HT-29 (cell line): Measurements from ENCODE around the gene PKDCC. TPM values are rescaled to one million over a fixed set of nuclear protein-coding genes. Genes with fewer than 3 reads are reported as not detected.

Experiments
- DNase-seq: peaks from one replicate; pipeline ENCODE4 v3.0.0-alpha.2; 2015; ENCODE audit warnings: low spot score
- total RNA-seq: library from RNA; depleted of rRNA; stranded (reverse); fragments of >200 nt; shearing (Covaris generic); gene quantifications from 2 replicates; pipeline ENCODE4 v1.2.3, GENCODE V29; 2014; rRNA removed

PKDCC gene, protein sequence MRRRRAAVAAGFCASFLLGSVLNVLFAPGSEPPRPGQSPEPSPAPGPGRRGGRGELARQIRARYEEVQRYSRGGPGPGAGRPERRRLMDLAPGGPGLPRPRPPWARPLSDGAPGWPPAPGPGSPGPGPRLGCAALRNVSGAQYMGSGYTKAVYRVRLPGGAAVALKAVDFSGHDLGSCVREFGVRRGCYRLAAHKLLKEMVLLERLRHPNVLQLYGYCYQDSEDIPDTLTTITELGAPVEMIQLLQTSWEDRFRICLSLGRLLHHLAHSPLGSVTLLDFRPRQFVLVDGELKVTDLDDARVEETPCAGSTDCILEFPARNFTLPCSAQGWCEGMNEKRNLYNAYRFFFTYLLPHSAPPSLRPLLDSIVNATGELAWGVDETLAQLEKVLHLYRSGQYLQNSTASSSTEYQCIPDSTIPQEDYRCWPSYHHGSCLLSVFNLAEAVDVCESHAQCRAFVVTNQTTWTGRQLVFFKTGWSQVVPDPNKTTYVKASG
- total RNA-seq: 76.0 and 83.9 TPM in 2 replicates

GRCh38 chr2:42047488-42048298, at the start of gene PKDCC:
PKDCC (plus strand) TSS chr2:42048021; CDS start chr2:42048200, 179 bp downstream.
- DNase-seq: peak; percentile 52

DNA sequence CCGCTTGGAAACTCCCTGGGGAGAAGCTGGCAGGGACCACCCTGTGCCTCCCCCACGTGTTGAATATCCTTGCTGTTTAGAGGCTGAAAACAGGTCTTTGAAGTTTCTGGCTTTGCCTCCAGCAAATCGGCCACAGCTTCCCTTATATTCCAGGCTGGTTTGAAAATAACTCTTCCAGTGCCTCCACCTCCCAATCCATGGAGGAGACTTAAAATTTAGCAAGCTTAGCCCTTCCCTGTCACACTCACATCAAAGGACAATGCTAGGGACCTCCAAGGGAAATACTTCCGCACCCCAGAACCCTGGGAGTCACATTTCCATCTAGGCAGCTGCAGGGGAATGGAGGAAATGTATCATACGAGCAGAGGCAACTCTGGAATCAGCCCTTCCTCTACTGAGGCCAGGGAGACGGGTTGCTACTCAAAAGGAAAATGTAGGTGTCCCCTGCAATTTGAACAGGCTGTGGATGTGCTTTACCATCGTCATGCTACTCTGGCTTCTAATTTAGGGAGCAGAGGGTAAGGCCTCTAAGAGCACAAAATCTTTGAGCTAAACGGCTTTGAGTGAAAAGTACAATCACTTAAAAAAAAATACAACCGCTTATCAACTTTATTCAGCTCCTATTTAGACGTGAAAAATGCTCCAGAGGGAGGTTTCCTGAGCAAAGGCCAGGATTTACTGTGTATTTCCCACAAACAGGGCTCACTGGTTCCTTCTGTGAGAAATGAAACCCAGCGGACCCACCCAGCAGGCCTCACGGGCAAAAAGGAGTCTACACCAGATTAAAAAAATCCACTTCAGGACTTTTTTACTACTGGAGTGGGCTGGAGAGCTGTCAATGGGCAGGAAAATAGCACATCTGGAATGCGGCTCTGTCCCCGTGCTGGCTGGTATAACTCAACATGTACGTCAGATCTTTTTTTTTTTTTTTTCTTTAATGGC, 49.4 kb upstream of the PKDCC start:
- DNase-seq: no peak

DNA sequence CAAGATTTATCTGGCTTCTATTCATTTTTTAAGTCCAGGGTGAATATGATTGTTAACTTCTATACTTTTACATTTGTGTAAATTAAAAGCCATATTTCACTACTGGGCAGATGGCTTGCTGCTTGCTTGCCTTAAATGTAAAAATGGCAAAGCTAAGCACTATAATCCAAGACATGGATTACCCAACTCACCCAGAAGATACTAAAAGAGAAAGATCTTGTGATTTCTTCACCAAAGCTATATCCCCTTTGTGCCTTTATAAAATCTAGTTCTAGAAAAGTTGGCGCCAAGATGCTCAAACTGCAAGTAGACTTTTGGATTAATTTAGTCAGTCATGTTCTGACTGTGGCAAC, 48.7 kb upstream of the PKDCC start:
- no peak for DNase-seq

- no peak for DNase-seq
Observed at GRCh38 chr2:41999592-42000281, 48.1 kb upstream of the PKDCC start.

GRCh38 chr2:42001711-42002201, 46.1 kb upstream of the PKDCC start:
- DNase-seq: no peak

- DNase-seq: no peak
Observed at GRCh38 chr2:42007551-42007950, 40.3 kb upstream of the PKDCC start.

DNA sequence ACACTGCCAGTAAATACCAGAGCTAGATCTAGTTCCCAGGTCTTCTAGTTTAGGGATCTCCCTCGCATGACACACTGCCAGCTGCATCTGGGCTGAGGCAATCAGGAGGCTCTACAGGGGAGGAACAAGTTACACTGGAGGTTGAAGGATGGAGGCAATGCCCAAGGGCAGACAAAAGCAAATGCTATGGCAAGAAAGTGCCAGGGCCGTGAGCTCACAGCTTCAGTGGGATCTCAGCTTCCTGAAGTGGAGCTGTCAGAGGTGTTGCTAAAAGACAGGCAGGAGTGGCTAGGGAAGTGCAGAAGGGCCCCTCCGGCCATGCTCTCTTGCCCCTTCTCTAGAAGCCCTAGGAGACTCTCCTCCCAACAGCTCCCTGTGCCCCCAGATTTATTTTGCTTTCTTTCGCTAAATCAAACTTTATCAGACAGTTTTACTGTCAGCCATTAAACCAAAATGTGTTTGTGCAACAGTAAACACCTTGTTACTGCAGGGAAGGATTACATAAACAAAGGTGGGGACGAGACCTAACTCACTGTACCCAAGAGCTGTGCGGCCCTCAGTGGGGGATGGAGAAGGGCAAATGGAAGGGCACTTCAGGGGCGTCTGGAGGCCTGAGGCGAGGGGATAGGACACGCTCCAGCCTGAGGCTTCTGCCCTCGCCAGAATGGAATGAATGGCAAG, 39.4 kb upstream of the PKDCC start:
- no peak for DNase-seq

DNA sequence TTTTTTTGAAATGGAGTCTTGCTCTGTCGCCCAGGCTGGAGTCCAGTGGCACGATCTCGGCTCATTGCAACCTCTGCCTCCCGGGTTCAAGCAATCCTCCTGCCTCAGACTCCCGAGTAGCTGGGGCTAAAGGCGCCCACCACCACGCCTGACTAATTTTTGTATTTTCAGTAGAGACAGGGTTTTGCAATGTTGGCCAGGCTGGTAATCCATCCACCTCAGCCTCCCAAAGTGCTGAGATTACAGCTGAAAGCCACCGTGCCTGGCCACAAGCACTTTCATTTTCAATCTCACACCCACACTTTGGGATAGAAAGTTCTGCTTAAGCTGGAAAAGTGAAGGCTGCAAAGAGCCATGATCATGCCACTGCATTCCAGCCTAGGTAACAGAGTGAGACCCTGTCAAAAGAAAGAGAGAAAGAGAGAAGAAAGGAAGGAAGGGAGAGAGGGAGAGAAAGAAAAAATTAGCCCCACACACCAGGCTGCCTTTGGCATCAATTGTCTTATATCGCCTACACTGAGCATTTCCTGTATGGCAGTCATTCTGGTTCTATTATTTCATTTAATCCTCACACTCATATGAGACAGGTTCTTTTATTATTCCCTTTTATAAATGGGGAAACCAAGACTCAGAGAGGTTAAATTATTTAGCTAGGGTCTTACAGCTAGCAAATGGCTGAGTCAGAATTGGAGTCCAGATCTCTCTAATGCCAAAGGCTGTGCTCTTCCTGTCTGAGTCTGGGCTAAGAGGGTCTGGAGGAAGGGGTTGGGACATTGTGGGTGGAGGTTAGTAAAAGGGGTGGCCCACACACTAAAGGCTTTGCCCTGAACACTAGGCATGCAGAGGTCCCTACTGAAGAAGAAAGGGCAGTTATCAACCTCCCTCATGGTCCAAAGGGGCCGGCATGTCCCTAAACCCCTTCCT, 37.9 kb upstream of the PKDCC start:
- no peak for DNase-seq

DNA sequence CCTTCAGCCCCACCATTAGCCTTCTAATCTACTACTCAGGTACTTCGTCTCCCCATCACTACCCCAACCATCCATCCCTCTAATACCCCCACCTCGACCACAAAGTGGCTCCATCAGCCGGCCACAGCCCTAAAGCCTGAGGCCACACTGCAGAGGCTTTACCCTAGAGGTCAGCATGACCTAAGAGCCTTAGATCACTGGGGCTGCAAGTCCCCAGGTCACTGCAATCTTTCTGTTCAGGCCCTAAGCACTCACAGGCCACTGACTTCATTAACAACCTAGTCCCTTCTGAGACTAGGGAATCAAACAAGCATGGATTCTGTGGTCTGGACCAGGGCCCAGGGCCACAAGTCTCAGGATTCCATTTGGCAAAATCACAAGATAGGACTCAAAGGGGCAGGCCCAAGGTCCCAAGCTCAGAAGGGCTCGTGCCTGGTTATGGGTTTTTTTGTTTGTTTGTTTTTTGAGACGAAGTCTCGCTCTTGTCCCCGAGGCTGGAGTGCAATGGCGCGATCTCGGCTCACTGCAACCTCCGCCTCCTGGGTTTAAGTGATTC, 37.0 kb upstream of the PKDCC start:
- DNase-seq: no peak

- DNase-seq: no peak
Observed at GRCh38 chr2:42012137-42012536, 35.7 kb upstream of the PKDCC start.

DNA sequence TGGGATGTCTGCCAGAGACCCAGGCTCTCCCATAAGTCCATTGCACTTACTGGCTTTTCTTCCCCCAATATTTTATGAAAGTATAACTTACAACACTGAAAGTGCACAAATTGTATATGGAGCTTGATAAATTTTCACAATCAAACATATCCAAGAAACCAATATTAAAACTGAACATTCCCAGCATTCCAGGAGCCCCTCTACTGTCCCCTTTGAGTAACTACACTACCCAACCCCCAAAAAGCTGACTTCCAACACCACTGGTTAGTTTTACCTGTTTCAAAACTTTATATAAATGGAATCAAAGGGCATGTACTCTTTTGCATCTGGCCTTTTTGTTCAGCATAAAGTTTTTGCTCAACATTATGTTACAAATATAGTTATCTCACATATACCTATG, 35.2 kb upstream of the PKDCC start:
- no peak for DNase-seq

DNA sequence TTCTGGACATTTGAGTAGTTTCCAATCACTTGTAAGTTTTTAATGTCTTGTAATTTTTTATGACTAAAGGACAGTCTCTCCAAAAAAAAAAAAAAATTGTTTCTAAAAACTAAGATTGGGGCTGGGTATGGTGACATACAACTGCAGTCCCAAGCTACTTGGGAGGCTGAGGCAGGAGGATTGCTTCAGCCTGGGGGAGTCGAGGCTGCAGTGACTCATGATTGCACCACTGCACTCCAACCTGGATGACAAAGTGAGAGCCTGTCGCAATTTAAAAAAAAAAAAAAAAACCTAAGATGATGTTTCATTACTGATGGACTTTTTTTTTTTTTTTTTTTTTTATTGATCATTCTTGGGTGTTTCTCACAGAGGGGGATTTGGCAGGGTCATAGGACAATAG, 34.4 kb upstream of the PKDCC start:
- no peak for DNase-seq

DNA sequence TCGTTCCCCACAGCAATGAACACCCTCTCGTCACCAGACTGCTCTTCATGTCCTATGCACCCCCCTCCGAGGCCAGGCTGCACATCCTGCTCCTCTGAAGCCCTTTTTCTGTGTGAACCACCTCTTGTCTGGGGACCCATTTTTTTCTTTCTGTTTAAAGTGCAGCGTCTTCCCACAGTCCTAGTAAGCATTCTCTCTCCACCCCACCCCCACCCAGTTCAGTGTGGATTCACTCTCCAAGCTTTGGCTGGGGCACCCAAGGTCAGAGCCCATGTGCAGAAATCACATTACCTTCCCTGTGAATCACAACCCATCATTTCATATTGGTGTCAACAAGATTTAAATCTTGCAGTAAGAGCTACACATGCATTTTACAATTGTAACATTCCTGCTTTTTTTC, 26.4 kb upstream of the PKDCC start:
- DNase-seq: no peak

- no peak for DNase-seq
Observed at GRCh38 chr2:42025151-42025582, 22.7 kb upstream of the PKDCC start.

- no peak for DNase-seq
Observed at GRCh38 chr2:42026272-42026671, 21.5 kb upstream of the PKDCC start.

DNA sequence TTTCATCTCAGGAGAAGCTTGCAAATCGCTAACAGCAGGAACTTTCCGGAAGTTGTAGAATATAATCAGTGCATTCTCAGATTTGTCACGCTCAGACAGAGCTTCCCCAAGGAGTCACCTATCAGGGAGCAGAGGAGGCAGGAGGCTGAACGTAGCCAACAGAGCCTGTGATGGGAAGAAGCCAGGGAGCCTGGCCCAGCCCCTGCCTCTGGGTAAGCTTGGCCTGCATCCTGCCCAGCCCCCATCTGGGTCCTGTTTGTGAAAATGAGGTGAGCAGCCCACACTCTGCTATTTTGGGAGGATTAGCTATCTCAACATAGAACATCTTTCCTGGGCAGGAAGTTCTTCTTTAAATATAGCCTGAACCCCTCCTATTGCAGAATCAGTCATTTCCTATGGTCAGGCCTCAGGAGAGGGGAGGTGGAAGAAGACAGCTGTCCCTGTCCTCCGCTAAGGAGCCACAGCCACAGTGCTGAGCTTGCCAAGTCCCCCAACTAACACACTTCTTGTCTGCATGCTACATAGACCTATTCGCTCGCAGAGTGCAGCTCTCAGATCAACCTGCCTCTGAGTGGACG, 19.2 kb upstream of the PKDCC start:
- no peak for DNase-seq

DNA sequence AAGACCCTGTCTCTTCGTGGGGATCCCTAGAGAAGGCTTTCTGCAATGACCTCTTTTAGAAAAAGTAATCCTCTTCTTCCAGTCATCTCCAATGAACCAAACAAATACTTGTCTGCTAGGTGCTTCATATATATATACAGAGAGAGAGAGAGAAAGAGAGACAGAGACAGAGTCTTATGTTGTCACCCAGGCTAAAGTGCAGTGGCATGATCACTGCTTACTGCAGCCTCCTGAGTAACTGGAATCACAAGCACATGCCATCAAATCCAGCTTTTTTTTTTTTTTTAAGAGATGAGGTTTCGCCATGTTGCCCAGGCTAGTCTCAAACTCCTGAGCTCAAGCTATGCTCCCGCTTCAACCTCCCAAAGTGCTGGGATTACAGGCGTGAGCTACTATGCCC, 18.6 kb upstream of the PKDCC start:
- no peak for DNase-seq

- DNase-seq: no peak
Observed at GRCh38 chr2:42029639-42030199, 18.1 kb upstream of the PKDCC start.
